CD1c-positive myeloid dendritic cell (primary cell): ENCODE measurements around the gene ICAM1.
A peak's percentile ranks its signal among the peaks of the same experiment; 100 is the strongest.
"Not testable (repeated sequence)": the region's sequence is repeated elsewhere in the genome, so short reads cannot be mapped to it uniquely, and the experiment has no call there.

Experiments
- DNase-seq: peaks from one replicate; pipeline ENCODE4 v3.0.0-alpha.2; 2016; ENCODE audit errors: extremely low spot score

ICAM1 gene

GRCh38 chr19:10274589-10274988 lies 3.7 kb downstream of the ICAM1 start:
- no peak for DNase-seq

- DNase-seq: no peak
These were observed 7.1 kb downstream of the ICAM1 start for GRCh38 chr19:10277795-10278589.

GRCh38 chr19:10278935-10279334 lies 8.0 kb downstream of the ICAM1 start:
- DNase-seq: no peak

GRCh38 chr19:10279737-10280442 lies 9.0 kb downstream of the ICAM1 start:
- DNase-seq: no peak

DNA sequence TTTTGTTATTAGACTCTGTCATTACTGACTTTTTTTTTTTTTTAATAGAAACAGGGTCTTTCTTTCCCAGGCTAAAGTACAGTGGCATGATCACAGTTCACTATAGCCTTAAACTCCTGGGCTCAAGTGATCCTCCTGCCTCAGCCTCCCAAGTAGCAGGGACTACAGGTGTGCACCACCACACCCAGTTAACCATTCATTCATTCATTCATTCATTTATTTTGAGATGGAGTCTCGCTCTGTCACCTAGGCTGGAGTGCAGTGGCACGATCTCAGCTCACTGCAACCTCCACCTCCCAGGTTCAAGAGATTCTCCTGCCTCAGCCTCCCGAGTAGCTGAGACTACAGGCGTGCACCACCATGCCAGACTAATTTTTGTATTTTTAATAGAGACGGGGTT lies 11.1 kb downstream of the ICAM1 start:
- not testable (repeated sequence) for DNase-seq

DNA sequence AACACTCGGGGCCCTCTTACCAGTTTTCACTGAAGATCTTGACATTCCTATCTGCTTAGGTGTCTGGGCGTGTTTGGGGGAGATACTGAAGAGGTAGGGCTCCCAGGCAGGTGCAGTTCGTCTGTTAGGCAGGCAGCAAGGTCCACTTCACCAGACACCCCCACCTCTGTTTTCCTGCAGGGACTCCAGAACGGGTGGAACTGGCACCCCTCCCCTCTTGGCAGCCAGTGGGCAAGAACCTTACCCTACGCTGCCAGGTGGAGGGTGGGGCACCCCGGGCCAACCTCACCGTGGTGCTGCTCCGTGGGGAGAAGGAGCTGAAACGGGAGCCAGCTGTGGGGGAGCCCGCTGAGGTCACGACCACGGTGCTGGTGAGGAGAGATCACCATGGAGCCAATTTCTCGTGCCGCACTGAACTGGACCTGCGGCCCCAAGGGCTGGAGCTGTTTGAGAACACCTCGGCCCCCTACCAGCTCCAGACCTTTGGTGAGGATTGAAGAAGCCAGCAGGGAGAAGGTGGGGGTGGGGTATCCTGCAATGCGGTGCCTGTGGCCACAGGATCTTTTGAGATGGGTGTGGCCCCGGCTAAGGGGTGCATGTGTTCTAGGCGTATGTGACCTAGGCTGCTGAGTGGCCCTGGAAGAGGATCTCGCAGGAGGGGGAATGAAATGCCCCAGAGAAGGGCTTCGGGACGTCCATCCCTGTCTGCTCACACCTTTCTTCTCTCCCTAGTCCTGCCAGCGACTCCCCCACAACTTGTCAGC lies 12.6 kb downstream of the ICAM1 start:
- no peak for DNase-seq

- no peak for DNase-seq
These were observed 13.4 kb downstream of the ICAM1 start for GRCh38 chr19:10284065-10284959.

- DNase-seq: no peak
These were observed 14.0 kb downstream of the ICAM1 start for GRCh38 chr19:10284960-10285278.

GRCh38 chr19:10285393-10285792 lies 14.5 kb downstream of the ICAM1 start:
- DNase-seq: no peak

- DNase-seq: peak; percentile 68
These were observed 16.1 kb downstream of the ICAM1 start, which contains the start of gene ICAM4 for GRCh38 chr19:10286803-10287737. Gene ICAM4, plus strand, starts transcription at chr19:10286955. Its CDS starts 58 bp downstream, at chr19:10287013.

DNA sequence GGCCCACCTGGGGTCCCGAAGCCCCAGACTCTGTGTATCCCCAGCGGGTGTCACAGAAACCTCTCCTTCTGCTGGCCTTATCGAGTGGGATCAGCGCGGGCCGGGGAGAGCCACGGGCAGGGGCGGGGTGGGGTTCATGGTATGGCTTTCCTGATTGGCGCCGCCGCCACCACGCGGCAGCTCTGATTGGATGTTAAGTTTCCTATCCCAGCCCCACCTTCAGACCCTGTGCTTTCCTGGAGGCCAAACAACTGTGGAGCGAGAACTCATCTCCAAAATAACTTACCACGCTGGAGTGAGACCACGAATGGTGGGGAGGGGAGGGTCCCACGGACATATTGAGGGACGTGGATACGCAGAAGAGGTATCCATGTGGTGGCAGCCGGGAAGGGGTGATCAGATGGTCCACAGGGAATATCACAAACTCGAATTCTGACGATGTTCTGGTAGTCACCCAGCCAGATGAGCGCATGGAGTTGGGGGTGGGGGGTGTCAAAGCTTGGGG lies 17.8 kb downstream of the ICAM1 start:
- DNase-seq: no peak

- DNase-seq: peak; percentile 89
These were observed 18.4 kb downstream of the ICAM1 start for GRCh38 chr19:10289167-10289835.

GRCh38 chr19:10289836-10290356 lies 19.0 kb downstream of the ICAM1 start, which contains the start of gene ICAM5:
Gene ICAM5, plus strand, starts transcription at chr19:10289952. Its CDS starts 92 bp downstream, at chr19:10290044.
- no peak for DNase-seq

DNA sequence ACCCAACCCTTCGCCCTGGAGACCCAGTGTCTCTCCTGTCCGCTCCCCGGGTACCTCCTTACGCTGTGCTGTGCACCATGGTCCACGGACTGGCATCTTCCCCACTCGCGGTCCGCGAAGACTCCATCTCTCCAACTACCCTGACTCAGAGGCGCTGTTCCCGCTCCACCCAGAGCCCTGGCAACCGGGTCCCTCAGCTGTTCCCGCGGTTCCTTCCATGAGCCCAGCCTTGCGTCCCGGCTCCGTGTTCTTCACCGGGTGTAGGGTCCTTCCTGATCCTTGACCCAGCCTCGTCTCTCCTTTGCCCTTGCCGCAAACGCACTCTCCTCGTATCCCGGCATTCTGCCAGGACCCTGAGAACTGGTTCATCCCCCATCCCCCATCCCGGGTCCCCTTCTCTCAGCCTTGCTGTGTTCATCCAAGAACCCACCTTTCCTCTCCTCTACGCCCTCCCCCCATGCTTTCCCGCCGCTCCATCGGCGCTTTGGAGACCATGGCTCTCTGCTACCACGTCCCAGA lies 19.5 kb downstream of the ICAM1 start:
- no peak for DNase-seq

- DNase-seq: peak; percentile 88
These were observed 20.1 kb downstream of the ICAM1 start for GRCh38 chr19:10290876-10291553.

DNA sequence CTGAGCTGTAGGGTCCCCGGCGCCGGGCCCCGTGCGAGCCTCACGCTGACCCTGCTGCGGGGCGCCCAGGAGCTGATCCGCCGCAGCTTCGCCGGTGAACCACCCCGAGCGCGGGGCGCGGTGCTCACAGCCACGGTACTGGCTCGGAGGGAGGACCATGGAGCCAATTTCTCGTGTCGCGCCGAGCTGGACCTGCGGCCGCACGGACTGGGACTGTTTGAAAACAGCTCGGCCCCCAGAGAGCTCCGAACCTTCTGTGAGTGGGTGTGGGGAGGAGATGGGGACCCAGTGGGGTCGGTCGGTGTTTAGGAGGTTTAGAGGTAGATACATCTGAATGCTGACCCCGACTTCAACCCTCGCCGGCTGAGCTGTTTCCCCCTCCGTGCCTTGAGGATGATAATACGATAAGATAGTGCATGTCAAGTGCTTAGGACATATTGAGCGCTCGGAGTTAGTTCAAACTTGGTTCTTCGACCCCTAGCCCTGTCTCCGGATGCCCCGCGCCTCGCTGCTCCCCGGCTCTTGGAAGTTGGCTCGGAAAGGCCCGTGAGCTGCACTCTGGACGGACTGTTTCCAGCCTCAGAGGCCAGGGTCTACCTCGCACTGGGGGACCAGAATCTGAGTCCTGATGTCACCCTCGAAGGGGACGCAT lies 20.8 kb downstream of the ICAM1 start:
- DNase-seq: no peak

- peak; percentile 92 for DNase-seq
These were observed 21.4 kb downstream of the ICAM1 start for GRCh38 chr19:10292206-10292788.
